Measurements from ENCODE around the gene OPHN1. TPM values are rescaled to one million over a fixed set of nuclear protein-coding genes. Genes with fewer than 3 reads are reported as not detected.

Gene OPHN1
- total RNA-seq, 1 experiment from 2014 or later, result 4.4 TPM

DNA sequence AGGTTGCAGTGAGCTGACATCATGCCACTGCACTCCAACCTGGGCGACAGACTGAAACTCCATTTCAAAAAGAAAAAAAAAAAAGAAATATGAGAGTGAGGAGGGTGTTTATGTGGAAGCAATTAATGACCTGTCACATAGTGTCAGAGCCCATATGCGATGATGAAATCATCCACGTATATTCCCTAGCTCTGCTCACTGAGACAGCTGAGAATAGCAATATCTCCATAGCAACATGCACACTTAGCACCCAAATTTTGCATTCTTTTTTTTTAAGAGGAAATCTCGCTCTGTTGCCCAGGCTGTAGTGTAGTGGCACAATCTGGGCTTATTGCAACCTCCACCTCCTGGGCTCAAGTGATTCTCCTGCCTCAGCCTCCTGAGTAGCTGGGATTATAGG lies 31.5 kb upstream of the OPHN1 start:
- no peak overlapping the region for H3K27ac Mint-ChIP-seq
- ATAC-seq (no peak), DNase-seq (ENCODE audit: low spot score) (no peak)
- TF ChIP-seq GRHL2 (CRISPR knock-in tag; IDR thresholded peaks at IDR 0.05; ENCODE audit: insufficient replicate concordance, severe bottlenecking), result no peak
- no peak for TF ChIP-seq MLX (CRISPR knock-in tag; IDR thresholded peaks at IDR 0.05)
- no peak for TF ChIP-seq SMAD4 (CRISPR knock-in tag; IDR thresholded peaks at IDR 0.05)
- no peak for TF ChIP-seq ZSCAN18 (CRISPR knock-in tag; IDR thresholded peaks at IDR 0.05)
- no peak for TF ChIP-seq CDX4 (CRISPR knock-in tag; IDR thresholded peaks at IDR 0.05; ENCODE audit: borderline replicate concordance)
- no peak for TF ChIP-seq ZMAT4 (CRISPR knock-in tag; IDR thresholded peaks at IDR 0.05)
- no peak for TF ChIP-seq ZNF281 (CRISPR knock-in tag; IDR thresholded peaks at IDR 0.05)
- no peak for TF ChIP-seq ERG (CRISPR knock-in tag; IDR thresholded peaks at IDR 0.05)
- no peak for TF ChIP-seq MXD4 (CRISPR knock-in tag; IDR thresholded peaks at IDR 0.05; ENCODE audit: borderline replicate concordance)
- no peak for TF ChIP-seq ZNF416 (CRISPR knock-in tag; IDR thresholded peaks at IDR 0.05)
- TF ChIP-seq, protein P1, sequence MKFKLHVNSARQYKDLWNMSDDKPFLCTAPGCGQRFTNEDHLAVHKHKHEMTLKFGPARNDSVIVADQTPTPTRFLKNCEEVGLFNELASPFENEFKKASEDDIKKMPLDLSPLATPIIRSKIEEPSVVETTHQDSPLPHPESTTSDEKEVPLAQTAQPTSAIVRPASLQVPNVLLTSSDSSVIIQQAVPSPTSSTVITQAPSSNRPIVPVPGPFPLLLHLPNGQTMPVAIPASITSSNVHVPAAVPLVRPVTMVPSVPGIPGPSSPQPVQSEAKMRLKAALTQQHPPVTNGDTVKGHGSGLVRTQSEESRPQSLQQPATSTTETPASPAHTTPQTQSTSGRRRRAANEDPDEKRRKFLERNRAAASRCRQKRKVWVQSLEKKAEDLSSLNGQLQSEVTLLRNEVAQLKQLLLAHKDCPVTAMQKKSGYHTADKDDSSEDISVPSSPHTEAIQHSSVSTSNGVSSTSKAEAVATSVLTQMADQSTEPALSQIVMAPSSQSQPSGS (CRISPR knock-in tag; IDR thresholded peaks at IDR 0.05; ENCODE audit: borderline replicate concordance, low read depth), result no peak
- TF ChIP-seq SMAD3 (CRISPR knock-in tag; IDR thresholded peaks at IDR 0.05; ENCODE audit: borderline replicate concordance), result no peak
- TF ChIP-seq CBFB (CRISPR knock-in tag; IDR thresholded peaks at IDR 0.05; ENCODE audit: low read depth), result no peak
- TF ChIP-seq RORB (CRISPR knock-in tag; IDR thresholded peaks at IDR 0.05), result no peak
- no peak for TF ChIP-seq ZNF423 (CRISPR knock-in tag; IDR thresholded peaks at IDR 0.05)
- TF ChIP-seq, protein P2, sequence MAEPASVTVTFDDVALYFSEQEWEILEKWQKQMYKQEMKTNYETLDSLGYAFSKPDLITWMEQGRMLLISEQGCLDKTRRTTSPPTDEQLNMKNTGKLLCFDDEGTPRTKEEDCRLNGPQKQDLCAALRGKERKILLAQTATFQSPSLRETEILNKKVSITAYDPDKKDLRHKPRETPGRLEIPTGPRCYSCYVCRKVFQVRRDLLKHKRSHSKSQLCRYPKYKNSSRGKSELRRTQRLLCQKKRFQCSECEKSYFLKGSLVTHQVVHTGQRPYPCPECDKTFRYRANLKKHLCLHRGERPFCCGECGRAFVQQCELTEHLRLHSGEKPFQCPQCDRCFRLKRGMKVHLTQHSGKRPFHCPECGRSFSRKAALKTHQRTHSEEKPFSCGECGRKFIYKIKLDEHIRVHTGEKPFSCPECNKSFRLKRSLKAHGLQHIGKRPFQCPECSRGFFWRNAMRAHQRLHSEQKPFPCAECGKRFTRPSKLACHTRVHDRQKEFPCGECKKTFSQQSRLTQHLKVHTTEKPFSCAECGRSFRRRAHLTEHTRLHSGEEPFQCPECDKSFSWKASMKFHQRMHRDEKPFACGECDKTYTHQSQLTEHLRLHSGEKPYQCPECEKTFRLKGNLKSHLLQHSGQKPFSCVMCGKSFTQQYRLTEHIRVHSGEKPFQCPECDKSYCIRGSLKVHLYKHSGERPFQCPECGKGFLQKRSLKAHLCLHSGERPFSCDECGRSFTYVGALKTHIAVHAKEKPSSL (CRISPR knock-in tag; conservative IDR thresholded peaks at IDR 0.05), result no peak
- TF ChIP-seq KAT7 (CRISPR knock-in tag; IDR thresholded peaks at IDR 0.05; ENCODE audit: borderline replicate concordance), result no peak
- TF ChIP-seq, protein P3, sequence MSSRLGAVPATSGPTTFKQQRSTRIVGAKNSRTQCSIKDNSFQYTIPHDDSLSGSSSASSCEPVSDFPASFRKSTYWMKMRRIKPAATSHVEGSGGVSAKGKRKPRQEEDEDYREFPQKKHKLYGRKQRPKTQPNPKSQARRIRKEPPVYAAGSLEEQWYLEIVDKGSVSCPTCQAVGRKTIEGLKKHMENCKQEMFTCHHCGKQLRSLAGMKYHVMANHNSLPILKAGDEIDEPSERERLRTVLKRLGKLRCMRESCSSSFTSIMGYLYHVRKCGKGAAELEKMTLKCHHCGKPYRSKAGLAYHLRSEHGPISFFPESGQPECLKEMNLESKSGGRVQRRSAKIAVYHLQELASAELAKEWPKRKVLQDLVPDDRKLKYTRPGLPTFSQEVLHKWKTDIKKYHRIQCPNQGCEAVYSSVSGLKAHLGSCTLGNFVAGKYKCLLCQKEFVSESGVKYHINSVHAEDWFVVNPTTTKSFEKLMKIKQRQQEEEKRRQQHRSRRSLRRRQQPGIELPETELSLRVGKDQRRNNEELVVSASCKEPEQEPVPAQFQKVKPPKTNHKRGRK (CRISPR knock-in tag; IDR thresholded peaks at IDR 0.05; ENCODE audit: borderline replicate concordance), result no peak
- TF ChIP-seq AFF4 (CRISPR knock-in tag; IDR thresholded peaks at IDR 0.05; ENCODE audit: borderline replicate concordance), result no peak
- no peaks in the 10 kb centered on the region for H3K36me3 Mint-ChIP-seq
- CTCF ChIA-PET, result interaction anchor here (2.4 kb wide), 1 partner anchor 268 kb away, joined by 9 read pairs; no protein-coding TSS in a partner anchor
- no peaks in the 10 kb centered on the region for H3K9me3 Mint-ChIP-seq
- peaks cover 5% of the 10 kb centered on the region for H3K4me1 Mint-ChIP-seq
- no peaks in the 10 kb centered on the region for H3K27me3 Mint-ChIP-seq (ENCODE audit: low read depth)
- H3K4me3 Mint-ChIP-seq, result no peak overlapping the region
- POLR2A ChIA-PET, result no interaction called here
